GM23248 (cell line): ENCODE measurements around the gene SLC12A4.
"Not testable (repeated sequence)": the region's sequence is repeated elsewhere in the genome, so short reads cannot be mapped to it uniquely, and the experiment has no call there.

Source experiments
- EZH2 ChIP-seq: fragments of 200-600 bp; sonication (generic); IDR thresholded peaks from 2 replicates; pipeline ENCODE4 v1.6.1; 2018; ENCODE audit warnings: antibody characterized with exemption, mild to moderate bottlenecking; ENCODE audit not compliant: insufficient read depth, poor library complexity, severe bottlenecking
- EZH2phosphoT487 ChIP-seq: fragments of 200-600 bp; sonication (generic); IDR thresholded peaks from 2 replicates; pipeline ENCODE4 v1.6.1; 2018; ENCODE audit warnings: antibody characterized with exemption, moderate library complexity, mild to moderate bottlenecking, low read depth; ENCODE audit not compliant: insufficient read depth

DNA sequence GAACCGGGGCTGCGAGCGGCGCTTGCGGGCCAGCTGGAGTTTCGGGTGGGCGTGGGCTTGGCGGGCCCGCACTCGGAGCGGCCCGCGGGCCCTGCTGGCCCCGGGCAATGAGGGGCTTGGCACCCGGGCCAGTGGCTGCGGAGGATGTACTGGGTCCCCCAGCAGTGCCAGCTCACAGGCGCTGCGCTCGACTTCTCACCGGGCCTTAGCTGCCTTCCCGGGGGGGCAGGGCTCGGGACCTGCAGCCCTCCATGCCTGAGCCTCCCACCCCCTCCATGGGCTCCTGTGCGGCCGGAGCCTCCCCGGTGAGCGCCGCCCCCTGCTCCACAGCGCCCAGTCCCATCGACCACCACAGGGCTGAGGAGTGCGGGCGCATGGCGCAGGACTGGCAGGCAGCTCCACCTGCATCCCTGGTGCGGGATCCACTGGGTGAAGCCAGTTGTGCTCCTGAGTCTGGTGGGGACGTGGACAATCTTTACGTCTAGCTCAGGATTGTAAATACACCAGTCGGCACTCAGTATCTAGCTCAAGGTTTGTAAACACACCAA lies 29.9 kb upstream of the SLC12A4 start:
- TF ChIP-seq EZH2phosphoT487, EZH2: not testable (repeated sequence)
